GM19035 (cell line): ENCODE measurements around the gene CDH4.
"Not testable (repeated sequence)": the region's sequence is repeated elsewhere in the genome, so short reads cannot be mapped to it uniquely, and the experiment has no call there.

ENCODE experiments used
- ATAC-seq: cut with Tn5 transposase; IDR thresholded peaks from one replicate; pipeline ENCODE4 v1.9.1; 2021; ENCODE audit not compliant: unreplicated experiment

The CDH4 gene

DNA sequence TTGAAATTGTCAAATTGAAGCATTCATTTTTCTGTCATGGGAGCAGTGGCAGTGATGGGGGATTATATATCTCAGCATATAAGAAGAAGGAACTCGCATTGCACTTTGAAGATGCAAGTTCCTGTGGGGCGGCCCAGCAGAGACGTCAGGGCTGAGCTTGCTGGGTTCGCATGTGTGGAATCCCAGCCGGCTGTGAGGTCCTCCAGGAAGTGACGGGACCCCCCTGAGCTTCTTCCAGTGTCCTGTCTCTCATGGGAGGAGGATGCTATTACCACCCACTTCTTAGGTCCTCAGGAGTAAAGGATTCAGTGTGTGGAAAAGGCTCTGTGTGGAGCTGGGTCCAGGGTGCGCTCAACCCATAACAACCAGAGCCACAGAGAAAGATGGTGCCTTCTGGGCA, 201.2 kb downstream of the CDH4 start:
- ATAC-seq = no peak

GRCh38 chr20:61453623-61454022, 201.6 kb downstream of the CDH4 start:
- ATAC-seq = not testable (repeated sequence)

GRCh38 chr20:61454053-61454452, 202.0 kb downstream of the CDH4 start:
- ATAC-seq = no peak

GRCh38 chr20:61455508-61456215, 203.6 kb downstream of the CDH4 start:
- no peak for ATAC-seq

GRCh38 chr20:61457725-61458124, 205.7 kb downstream of the CDH4 start:
- ATAC-seq = no peak

DNA sequence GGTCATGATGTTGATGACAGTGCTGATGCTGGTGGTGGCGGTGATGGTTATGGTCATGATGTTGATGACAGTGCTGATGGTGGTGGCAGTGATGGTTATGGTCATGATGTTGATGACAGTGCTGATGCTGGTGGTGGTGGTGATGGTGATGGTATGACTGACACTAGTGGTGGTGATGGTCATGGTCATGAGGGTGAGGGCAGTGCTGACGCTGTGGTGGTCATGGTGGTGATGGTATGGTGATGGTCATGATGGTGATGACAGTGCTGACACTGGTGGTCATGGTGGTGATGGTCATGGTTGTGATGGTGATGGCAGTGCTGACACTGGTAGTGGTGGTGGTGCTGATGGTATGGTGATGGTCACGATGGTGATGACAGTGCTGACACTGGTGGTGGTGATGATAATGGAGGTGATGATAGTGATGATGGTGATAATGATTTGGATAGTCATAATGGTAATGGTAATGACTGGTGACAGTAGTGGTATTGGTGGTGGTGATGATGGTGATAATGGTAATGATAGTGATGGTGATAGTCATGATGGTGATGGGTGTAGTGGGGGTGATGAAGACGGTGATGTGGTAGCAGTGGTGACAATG, 206.2 kb downstream of the CDH4 start:
- ATAC-seq = no peak

GRCh38 chr20:61459266-61459665, 207.2 kb downstream of the CDH4 start:
- no peak for ATAC-seq

GRCh38 chr20:61459705-61460104, 207.6 kb downstream of the CDH4 start:
- ATAC-seq = no peak

- ATAC-seq = no peak
Measured at GRCh38 chr20:61460261-61461052, 208.4 kb downstream of the CDH4 start.

GRCh38 chr20:61461461-61461860, 209.4 kb downstream of the CDH4 start:
- no peak for ATAC-seq

GRCh38 chr20:61464307-61465303, 212.5 kb downstream of the CDH4 start:
- ATAC-seq = no peak

DNA sequence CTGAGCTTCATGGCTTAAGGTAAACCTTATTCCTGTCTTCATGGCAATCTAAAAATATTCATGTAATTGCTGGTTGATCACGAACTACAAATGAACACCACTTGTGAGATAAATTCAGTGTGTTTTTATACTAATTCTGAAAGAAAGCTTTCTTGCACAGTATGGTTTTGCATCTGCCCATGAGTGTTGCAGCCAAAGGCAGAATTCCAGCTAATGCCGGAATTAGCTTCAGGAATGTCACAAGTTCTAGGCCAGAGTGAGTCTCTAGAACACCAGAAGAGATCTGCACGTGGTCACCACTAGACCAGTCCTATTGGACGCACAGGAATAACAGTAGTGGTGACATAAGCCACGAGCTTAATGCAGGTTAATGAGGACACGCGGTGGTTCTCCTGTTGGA, 223.7 kb downstream of the CDH4 start:
- no peak for ATAC-seq

GRCh38 chr20:61476956-61477355, 224.9 kb downstream of the CDH4 start:
- ATAC-seq = no peak

DNA sequence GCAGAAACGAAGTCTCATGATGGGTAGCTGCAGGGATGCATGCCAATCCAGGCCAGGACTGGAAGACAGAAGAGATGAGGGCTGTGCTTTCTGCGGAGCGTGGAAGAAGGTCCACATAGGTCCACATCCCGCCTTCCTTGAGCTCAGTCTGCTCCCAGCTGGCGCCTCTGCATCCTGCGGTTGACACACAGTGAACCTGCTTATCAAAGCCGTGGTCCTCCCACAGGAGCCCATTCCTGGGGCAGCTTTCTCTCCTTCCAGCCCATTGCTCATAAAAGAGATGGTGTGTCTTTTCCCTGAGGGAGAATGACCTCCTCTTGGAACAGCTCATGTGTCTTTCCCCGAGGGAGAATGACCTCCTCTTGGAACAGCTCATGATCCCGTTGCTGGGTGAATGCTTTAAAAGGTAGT, 225.4 kb downstream of the CDH4 start:
- ATAC-seq = no peak

DNA sequence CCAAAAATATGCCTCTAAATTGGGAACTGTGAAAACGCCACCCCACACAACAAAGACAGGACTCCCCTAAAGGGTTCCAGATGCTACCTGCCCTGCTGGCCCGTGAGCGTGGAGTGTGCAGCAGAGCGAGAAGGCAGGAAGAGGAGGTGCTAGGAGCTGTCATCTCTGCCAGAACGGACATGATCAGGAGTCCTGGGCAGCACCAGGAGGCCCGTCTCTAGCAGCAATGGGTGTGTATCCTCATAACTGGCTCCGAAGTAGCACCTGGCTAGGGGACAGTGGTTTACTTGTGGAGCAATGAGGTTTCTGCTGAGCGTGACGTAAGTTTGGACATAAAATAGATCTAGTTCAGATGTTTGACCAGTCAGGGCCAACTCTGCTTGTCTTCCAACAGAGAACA, 226.0 kb downstream of the CDH4 start:
- no peak for ATAC-seq

DNA sequence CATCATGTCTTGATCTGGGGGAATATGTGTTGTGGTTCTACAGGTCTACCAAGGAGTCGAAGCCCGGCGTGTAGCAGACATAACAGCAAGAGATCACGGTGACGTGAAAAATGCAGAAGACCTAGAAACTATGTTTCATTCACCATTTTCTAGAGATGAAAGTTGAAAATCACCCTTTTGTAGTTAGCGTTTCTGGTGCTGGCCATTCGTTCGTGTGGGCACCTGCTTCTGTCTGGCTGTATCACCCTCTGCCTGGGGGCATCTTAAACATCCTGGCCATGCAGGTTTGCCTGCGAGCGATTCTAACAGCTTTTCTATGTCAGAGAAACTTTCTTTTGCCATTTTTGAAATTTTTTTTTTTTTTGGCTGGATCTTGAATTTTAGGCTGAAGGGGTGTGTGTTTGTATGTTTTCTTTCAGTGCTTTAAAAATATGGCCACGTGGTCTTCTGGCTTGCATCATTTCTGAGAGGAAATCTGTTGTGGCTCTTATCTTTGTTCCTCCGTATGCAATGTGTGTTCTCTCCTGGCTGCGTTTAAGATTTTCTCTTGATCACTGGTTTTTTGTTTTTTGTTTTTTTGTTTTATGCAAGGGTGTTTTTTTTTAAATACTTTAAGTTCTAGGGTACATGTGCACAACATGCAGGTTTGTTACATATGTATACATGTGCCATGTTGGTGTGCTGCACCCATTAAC, 226.7 kb downstream of the CDH4 start:
- no peak for ATAC-seq

GRCh38 chr20:61479433-61479832, 227.4 kb downstream of the CDH4 start:
- not testable (repeated sequence) for ATAC-seq

DNA sequence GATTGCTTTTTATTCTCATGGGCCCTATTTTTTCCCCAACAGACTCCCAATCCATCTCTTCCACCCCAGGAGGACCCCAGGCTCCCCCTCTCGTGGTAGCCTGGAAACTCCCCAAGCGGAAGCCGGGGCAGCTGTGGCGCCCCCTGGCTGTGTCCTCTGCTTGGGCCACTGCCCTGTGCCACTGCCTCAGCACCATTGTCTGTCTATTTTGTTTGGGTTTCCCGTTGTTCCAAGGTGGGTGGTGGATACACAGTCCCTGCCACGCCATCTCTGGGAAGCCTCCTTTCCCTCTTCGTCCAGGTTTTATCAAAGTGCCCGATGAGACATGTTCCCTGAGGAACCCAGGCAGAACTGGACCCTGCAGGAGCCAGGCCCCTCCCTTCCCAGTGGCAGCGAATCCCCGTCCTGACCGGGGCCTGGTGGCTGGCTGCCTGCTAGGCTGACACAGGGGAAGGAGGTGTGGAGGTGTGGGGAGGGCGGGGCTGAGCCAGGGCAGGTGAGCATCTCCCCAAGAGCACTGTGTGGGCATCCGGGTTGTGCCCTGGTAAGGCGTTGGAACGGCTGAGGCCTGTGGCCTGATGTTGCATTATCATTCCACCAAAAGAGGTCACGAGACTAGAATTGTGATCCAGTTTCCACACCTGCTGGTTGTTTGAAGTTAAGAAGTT, 228.2 kb downstream of the CDH4 start:
- no peak for ATAC-seq

DNA sequence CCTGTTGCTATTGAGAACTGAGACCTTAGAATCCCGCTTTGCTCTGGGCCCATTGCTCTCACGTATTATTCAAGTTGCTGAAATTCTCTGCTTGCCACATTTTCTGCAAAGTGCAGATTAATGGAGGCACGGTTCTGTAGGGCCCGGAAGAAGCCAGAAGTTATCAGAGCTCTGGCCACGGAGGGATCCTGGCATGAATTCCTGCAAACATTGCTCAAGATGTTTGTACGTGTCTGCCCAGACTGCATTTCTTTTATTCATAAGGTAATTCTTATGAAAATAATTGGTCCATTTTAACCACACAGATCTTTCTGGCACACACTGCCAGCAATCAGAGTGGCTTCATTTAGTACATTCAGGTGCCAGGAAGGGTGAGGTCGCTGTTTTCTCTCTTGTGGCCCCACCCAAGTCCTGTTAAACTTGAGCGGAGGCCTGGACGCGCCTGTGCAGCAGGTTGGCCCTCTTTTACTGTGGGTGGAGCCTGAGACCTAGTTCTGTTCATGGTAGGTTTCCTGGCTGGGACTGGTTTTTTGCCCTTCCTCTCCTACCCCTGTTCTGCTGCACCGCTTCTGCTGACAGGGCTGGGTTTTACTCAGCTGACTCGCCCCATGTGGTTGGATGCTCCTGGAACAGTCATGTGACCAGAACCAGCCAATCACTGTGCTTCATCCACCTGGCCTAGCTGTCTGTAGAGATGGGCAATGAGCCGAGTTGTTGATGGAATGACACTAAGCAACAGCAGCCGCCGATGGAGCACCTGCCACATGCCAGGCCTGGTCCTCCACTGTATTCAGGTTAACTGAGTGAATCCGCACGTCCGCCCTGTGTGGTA, 230.2 kb downstream of the CDH4 start:
- no peak for ATAC-seq
